Nephron (organoid): Measurements from ENCODE around the gene ARL5A.

ENCODE experiments used
- H3K27ac Mint-ChIP-seq, 3 experiments: 2 replicates each; pipeline ENCODE4 v1.8.0; 2020; ENCODE audit warnings: mixed read lengths in 3 of 3, mild to moderate bottlenecking in 2 of 3, moderate library complexity in 1 of 3
- H3K27me3 Mint-ChIP-seq: 2 replicates; pipeline ENCODE4 v1.8.0; 2021; ENCODE audit warnings: low read depth, mild to moderate bottlenecking, moderate library complexity, mixed read lengths
- H3K36me3 Mint-ChIP-seq: 2 replicates; pipeline ENCODE4 v1.8.0; 2020; ENCODE audit warnings: low read depth, mixed read lengths
- H3K4me1 Mint-ChIP-seq: 2 replicates; pipeline ENCODE4 v1.8.0; 2020; ENCODE audit warnings: mixed read lengths
- H3K4me3 Mint-ChIP-seq, 3 experiments: 2 replicates each; pipeline ENCODE4 v1.8.0; 2020; ENCODE audit warnings: mild to moderate bottlenecking in 3 of 3, mixed read lengths in 3 of 3, moderate library complexity in 2 of 3
- H3K9me3 Mint-ChIP-seq: 2 replicates; pipeline ENCODE4 v1.8.0; 2020; ENCODE audit warnings: mixed read lengths
- CTCF ChIP-seq, 3 experiments: fragments of 200-600 bp; sonication (generic); IDR thresholded peaks; one replicate each; pipeline ENCODE4 v1.5.0; 2021; ENCODE audit warnings: antibody characterized with exemption in 3 of 3; ENCODE audit not compliant: unreplicated experiment in 3 of 3

Gene ARL5A

GRCh38 chr2:151810489-151810888 is 17.7 kb downstream of the ARL5A start:
- H3K27ac Mint-ChIP-seq: no peak overlapping the region
- H3K9me3 Mint-ChIP-seq: no peaks in the 10 kb centered on the region
- H3K36me3 Mint-ChIP-seq: peaks cover 50% of the 10 kb centered on the region
- no peaks in the 10 kb centered on the region for H3K4me1 Mint-ChIP-seq
- H3K4me3 Mint-ChIP-seq: no peak overlapping the region
- no peaks in the 10 kb centered on the region for H3K27me3 Mint-ChIP-seq
- no peak for TF ChIP-seq CTCF (IDR thresholded peaks at IDR 0.05; ENCODE audit: unreplicated experiment in 3 of 3)

GRCh38 chr2:151809073-151809383 is 19.2 kb downstream of the ARL5A start:
- no peak overlapping the region for H3K27ac Mint-ChIP-seq
- H3K4me1 Mint-ChIP-seq: no peaks in the 10 kb centered on the region
- peaks cover 41% of the 10 kb centered on the region for H3K36me3 Mint-ChIP-seq
- H3K9me3 Mint-ChIP-seq: no peaks in the 10 kb centered on the region
- H3K27me3 Mint-ChIP-seq: no peaks in the 10 kb centered on the region
- TF ChIP-seq CTCF (IDR thresholded peaks at IDR 0.05; ENCODE audit: unreplicated experiment in 3 of 3): no peak
- no peak overlapping the region for H3K4me3 Mint-ChIP-seq

DNA sequence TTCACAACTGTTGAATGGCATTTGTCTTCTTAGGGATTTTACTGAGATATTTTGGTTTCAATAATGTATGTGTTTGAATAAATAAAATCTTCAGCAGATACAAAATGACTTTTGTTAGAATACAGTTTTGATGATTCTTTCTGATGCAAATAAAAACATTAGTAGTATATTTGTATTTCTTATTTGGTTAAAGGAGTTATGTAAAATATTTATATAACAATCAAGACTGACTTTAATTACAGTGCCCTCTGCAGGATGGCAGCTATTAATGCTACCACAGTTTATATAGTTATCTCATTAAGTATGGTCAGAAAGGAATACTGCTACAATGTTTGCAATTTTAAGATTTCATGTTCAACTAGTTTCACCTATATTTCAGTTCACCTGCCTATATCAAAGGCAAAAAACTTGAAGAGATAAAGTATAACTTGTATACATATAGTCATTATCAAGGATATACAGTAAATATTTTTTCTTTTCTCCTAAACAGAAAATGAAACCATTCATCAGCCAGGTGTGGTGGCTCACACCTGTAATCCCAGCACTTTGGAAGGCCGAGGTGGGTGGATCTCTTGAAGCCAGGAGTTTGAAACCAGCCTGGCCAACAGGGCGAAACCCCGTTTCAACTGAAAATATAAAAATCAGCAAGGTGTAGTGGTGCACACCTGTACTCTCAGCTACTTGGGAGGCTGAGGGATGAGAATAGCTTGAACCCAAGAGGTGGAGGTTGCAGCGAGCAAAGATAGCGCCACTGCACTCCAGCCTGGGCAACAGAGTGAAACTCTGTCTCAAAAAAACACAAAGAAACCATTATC is 19.8 kb downstream of the ARL5A start:
- Mint-ChIP-seq H3K4me3 (no peak overlapping the region), H3K27ac (no peak overlapping the region), H3K4me1 (no peaks in the 10 kb centered on the region), H3K9me3 (no peaks in the 10 kb centered on the region), H3K36me3 (peaks cover 37% of the 10 kb centered on the region), H3K27me3 (no peaks in the 10 kb centered on the region)
- TF ChIP-seq CTCF (IDR thresholded peaks at IDR 0.05; ENCODE audit: unreplicated experiment in 3 of 3): peak in 2 of 3 experiments; percentile 42 to 62

DNA sequence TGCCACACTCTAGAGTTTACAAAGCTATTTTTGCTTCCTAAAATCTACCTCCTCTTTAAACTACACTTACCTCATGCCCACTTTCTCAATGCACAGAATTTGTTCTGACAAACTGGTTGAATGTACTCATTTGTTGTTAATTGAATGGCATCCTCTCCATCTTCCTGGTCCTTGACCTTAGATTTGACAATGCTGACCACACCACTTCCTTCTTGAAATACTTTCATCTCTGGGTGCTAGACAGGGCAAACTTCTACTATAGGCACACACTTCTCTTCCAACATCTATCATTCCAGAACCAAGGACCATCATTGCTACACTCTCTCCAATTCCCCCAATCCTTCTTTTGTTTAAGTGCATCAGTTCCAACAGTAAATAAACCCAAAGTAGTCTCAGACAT is 22.3 kb downstream of the ARL5A start:
- Mint-ChIP-seq H3K27me3 (no peaks in the 10 kb centered on the region), H3K36me3 (peaks cover 27% of the 10 kb centered on the region), H3K4me3 (no peak overlapping the region), H3K27ac (no peak overlapping the region), H3K9me3 (no peaks in the 10 kb centered on the region), H3K4me1 (no peaks in the 10 kb centered on the region)
- TF ChIP-seq CTCF (IDR thresholded peaks at IDR 0.05; ENCODE audit: unreplicated experiment in 3 of 3): no peak

DNA sequence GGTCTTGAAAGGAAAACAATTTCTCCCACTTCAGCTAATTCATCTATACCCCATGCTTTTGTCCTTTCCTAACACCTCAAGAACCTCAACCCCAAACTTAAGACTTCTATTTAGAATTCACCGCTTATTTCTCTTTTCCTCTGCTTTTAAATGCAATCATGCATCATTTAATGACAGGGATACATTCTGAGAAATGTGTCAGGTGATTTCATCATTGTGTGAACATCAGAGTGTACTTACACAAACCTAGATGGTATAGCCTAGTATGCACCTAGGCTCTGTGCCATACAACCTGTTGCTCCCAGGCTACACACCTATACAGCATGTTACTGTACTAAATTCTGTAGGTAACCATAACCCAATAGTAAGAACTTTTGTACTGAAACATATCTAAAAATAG is 22.9 kb downstream of the ARL5A start:
- Mint-ChIP-seq H3K27ac (no peak overlapping the region), H3K9me3 (no peaks in the 10 kb centered on the region), H3K36me3 (peaks cover 21% of the 10 kb centered on the region), H3K4me1 (no peaks in the 10 kb centered on the region), H3K4me3 (no peak overlapping the region), H3K27me3 (no peaks in the 10 kb centered on the region)
- no peak for TF ChIP-seq CTCF (IDR thresholded peaks at IDR 0.05; ENCODE audit: unreplicated experiment in 3 of 3)

GRCh38 chr2:151803811-151804210 is 24.4 kb downstream of the ARL5A start:
- H3K4me3 Mint-ChIP-seq: no peak overlapping the region
- TF ChIP-seq CTCF (IDR thresholded peaks at IDR 0.05; ENCODE audit: unreplicated experiment in 3 of 3): no peak
- peaks cover 18% of the 10 kb centered on the region for H3K36me3 Mint-ChIP-seq
- no peak overlapping the region for H3K27ac Mint-ChIP-seq
- no peaks in the 10 kb centered on the region for H3K4me1 Mint-ChIP-seq
- no peaks in the 10 kb centered on the region for H3K9me3 Mint-ChIP-seq
- H3K27me3 Mint-ChIP-seq: no peaks in the 10 kb centered on the region
